Measurements from ENCODE around the gene DBNDD1.
"Not testable (repeated sequence)": the region's sequence is repeated elsewhere in the genome, so short reads cannot be mapped to it uniquely, and the experiment has no call there.

Gene DBNDD1

GRCh38 chr16:90018652-90019542 lies at the start of gene DBNDD1:
TSS of gene DBNDD1 (minus strand) at chr16:90019456. CDS start at chr16:90019341, 115 bp downstream.
- DNase-seq, result no peak

GRCh38 chr16:90061437-90061836 lies 42.2 kb upstream of the DBNDD1 start:
- no peak for DNase-seq

GRCh38 chr16:90057738-90058173 lies 38.5 kb upstream of the DBNDD1 start:
- no peak for DNase-seq

- not testable (repeated sequence) for DNase-seq
Observed at GRCh38 chr16:90056521-90056920, 37.3 kb upstream of the DBNDD1 start.

GRCh38 chr16:90055371-90055770 lies 36.1 kb upstream of the DBNDD1 start:
- DNase-seq, result no peak

GRCh38 chr16:90054554-90054953 lies 35.3 kb upstream of the DBNDD1 start:
- DNase-seq, result no peak

GRCh38 chr16:90053902-90054500 lies 34.7 kb upstream of the DBNDD1 start:
- DNase-seq, result no peak

- DNase-seq, result no peak
Observed at GRCh38 chr16:90050969-90051368, 31.7 kb upstream of the DBNDD1 start.

GRCh38 chr16:90048737-90049330 lies 29.6 kb upstream of the DBNDD1 start:
- DNase-seq, result no peak

GRCh38 chr16:90048347-90048722 lies 29.1 kb upstream of the DBNDD1 start:
- no peak for DNase-seq

- no peak for DNase-seq
Observed at GRCh38 chr16:90047714-90048346, 28.6 kb upstream of the DBNDD1 start.

- no peak for DNase-seq
Observed at GRCh38 chr16:90046971-90047713, 27.9 kb upstream of the DBNDD1 start.

- no peak for DNase-seq
Observed at GRCh38 chr16:90046122-90046970, 27.1 kb upstream of the DBNDD1 start.

GRCh38 chr16:90044111-90044551 lies 24.9 kb upstream of the DBNDD1 start:
- DNase-seq, result no peak

GRCh38 chr16:90043526-90043925 lies 24.3 kb upstream of the DBNDD1 start:
- no peak for DNase-seq

GRCh38 chr16:90042946-90043514 lies 23.8 kb upstream of the DBNDD1 start:
- no peak for DNase-seq

GRCh38 chr16:90041896-90042473 lies 22.7 kb upstream of the DBNDD1 start:
- DNase-seq, result no peak

GRCh38 chr16:90040152-90041023 lies 21.1 kb upstream of the DBNDD1 start:
- no peak for DNase-seq

GRCh38 chr16:90037276-90037675 lies 18.0 kb upstream of the DBNDD1 start:
- DNase-seq, result no peak

- no peak for DNase-seq
Observed at GRCh38 chr16:90035902-90036301, 16.6 kb upstream of the DBNDD1 start.
